GM18511 (cell line): ENCODE data around the gene SNX15.
"Not testable (repeated sequence)": the region's sequence is repeated elsewhere in the genome, so short reads cannot be mapped to it uniquely, and the experiment has no call there.

ENCODE experiments used
- ATAC-seq: cut with Tn5 transposase; IDR thresholded peaks from one replicate; pipeline ENCODE4 v1.9.1; 2021; ENCODE audit warnings: mild to moderate bottlenecking, moderate library complexity; ENCODE audit not compliant: unreplicated experiment

The SNX15 gene, protein sequence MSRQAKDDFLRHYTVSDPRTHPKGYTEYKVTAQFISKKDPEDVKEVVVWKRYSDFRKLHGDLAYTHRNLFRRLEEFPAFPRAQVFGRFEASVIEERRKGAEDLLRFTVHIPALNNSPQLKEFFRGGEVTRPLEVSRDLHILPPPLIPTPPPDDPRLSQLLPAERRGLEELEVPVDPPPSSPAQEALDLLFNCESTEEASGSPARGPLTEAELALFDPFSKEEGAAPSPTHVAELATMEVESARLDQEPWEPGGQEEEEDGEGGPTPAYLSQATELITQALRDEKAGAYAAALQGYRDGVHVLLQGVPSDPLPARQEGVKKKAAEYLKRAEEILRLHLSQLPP

DNA sequence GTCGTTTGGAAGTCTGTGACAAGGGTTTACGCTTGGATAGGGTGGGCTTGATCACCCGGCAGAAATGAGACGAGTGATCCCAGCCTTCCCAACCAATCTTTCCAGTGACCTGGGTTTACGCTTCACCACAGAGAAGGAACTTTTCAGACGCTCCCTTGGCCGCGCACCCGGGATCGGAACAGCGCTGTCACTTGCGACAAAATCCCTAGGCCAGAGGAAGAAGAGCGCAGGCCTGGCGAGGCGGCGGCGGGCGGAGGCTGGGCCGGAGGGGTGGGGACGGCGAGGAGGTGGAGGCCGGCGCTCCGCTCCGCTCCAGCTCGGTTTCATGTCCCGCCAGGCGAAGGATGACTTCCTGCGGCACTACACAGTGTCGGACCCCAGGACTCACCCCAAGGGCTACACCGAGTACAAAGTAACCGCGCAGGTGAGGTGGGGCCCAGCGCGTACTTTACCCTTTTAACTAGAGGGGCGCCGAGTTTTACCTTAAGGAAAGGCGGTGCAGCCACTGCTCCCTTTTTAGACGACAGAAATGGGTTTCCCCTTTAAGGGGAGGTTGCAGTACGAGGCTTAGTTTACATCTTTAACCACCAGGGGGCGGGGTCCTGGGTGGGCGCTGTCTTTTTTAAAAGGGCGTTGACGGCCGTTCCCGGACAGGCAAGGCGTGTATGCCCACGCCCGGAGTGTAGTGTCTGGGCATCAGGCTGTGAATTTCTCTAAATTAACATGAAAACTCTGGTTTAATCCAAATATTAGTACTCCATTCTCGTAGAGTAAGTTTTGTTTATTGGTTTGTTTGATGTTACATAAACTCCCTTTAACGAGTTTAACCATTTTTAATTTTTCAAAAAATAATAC is at the start of gene SNX15:
SNX15 (plus strand) TSS at position 227 of the 855 bp plus-strand sequence; CDS start at position 326, 99 bp downstream.
- peak; percentile 93 for ATAC-seq

DNA sequence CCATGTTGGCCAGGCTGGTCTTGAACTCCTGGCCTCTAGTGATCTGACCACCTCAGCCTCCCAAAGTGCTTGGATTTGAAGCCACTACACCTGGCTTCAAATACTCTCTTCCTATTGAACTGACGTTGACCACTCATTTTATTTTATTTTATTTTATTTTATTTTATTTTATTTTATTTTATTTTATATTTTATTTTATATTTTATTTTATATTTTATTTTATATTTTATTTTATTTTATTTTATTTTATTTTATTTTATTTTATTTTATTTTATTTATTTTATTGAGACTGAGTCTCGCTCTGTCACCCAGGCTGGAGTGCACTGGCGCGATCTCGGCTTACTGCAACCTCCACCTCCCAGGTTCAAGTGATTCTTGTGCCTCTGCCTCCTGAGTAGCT is 43.9 kb upstream of the SNX15 start:
- not testable (repeated sequence) for ATAC-seq

DNA sequence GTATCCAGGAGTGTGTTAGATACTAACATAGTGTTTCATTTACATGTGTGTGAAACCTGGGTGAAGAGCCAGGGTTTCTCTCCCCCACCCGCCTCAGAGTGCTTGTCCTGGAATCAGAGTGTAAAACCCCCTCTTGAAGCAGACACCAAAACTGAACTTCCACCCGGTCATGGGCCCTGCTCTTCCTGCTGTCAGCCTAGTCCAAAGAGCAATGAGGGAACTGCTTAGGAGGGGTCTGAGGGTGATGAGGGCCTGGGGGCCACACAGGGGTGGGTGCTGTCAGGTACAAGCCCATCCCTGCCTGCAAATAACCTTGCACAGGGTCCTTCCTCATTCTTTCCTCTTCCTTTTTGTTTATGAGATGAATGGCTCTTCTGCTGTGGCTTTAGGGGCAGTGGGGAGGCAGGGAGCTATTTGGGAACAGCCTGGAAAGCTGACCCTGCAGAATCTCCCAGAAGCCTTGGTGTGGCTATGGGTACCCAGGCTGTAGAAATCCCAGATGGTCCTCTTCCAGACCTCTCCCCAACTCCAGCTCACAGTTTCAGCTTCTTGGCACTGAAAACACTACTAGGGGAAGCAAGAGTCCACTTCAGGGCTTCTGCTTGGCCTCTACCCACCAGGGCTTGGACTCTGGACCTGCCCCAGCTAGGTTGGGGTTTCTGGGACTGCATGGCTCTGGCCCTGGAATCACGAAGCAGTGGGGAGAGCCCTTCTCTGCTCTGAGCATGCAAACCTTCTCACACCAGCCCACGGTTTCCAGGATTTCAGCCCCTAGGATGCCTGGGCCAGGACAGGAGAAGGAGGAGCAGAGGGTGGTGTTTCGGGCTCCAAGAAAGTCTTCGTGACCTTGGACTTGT is 39.0 kb upstream of the SNX15 start:
- no peak for ATAC-seq

DNA sequence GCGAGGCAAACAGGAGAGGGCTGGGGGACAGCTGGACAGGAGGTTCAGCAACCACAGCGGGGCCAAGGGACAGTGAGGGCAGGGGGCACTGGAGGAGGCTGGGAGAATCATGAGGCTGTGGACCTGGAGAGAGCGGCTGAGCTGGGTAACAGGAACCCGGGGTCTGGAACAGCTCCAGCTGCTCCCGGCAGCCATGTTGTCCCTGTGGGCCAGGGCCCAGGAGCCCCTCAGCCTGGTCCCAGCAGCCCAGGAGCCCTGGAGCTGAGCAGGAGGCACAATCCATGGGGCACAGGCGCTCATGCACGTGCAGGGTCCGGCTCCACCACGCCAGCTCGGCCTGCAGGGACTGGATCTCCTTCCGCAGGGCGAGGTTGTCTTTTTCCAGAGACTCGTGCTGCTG is 37.8 kb upstream of the SNX15 start:
- no peak for ATAC-seq

DNA sequence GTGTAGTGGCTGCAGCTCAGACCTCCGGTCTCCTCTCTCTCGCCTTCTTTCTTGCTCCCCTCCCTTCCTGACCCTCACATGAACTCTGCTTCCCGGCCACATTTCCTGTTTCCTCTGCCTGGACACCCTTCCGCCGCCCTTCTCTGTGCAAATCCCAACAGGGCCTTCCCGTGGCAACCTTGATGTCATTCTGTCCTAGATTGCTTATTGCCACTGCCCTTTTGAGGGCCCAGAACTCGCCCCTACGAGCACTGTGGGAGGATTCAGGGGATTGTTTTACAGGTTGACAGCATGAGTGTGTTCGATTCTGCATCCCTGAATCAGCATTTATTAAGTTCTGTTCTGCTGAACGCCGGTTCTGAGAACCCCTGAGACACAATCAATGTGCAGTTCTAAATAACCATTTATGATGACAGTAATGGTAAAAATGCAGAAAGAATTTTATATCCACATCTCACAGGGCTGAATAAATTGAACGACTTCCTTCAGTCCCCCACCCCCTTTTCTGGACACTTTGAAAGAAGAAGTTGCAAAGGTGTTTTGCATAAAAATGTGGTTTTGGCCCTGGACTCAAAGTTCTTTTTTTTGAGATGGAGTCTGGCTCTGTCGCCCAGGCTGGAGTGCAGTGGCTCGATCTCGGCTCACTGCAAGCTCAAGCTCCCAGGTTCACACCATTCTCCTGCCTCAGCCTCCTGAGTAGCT is 36.9 kb upstream of the SNX15 start:
- ATAC-seq, result no peak

DNA sequence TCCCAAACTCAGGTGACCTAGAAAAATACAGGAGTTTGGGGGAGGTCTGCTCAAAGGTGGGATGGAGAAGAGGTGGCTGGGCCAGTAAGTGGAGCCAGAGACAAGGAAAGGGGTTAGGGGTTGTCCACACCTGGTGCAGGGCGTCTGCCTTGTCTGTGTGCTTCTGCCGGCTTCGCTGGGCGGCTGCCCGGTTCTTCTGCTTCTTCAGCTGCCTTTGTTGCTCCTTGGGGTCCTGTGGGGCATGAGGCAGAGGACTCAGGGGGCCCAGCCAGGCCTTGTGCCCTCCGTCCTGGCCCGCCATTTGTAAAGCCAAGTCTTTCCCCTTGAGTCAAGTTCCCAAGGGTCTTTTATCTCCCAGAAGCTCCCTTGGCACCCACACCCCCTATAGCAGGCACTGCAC is 32.9 kb upstream of the SNX15 start:
- no peak for ATAC-seq

DNA sequence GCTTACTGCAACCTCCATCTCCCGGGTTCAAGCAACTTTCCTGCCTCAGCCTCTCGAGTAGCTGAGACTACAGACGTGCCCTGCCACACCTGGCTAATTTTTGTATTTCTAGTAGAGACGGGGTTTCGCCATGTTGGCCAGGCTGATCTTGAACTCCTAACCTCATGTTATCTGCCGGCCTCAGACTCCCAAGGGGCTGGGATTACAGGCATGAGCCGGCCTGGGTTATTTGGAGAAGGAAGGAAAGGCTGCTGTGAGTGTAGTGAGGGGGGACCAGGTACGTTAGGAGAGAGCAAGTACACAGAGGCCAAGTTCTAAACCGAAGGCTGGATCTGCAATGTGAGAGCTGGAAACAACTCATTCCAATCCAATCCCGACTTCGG is 30.9 kb upstream of the SNX15 start:
- no peak for ATAC-seq

DNA sequence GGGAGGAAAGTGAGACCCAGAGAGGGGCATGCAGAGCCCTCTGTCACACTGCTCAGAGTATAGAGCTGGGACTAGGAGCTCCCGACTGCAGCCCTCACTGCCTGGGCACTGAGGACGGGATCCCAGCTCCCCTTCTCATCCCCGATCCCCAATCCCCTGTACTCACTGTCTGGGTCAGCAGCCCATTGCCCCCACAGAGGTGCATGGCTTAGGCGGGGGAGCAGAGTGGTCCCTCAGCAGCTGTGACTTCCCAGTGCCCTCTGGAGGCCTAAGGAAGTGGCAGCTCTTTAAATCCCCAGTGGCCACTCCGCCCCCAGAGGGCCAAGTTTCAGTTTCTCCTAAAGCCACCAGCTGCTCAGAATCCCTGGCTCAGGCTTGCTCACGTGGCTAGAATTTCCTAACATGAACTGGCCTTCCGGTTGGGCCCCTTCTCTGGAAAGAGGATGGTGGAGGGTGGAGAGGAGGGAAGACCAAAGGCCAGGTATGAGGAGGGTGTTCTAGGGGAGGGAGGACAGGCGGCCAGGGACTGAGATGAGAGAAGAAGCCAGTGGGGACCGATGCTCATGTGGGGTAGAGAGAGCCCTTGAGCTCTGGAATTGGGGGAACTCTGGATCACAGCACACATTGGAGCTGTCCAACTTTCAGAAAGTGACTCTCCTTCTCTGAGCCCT is 30.4 kb upstream of the SNX15 start, which contains the start of gene BATF2:
BATF2 (minus strand) TSS at position 262 of the 671 bp plus-strand sequence; CDS start at position 205, 57 bp downstream.
- no peak for ATAC-seq

DNA sequence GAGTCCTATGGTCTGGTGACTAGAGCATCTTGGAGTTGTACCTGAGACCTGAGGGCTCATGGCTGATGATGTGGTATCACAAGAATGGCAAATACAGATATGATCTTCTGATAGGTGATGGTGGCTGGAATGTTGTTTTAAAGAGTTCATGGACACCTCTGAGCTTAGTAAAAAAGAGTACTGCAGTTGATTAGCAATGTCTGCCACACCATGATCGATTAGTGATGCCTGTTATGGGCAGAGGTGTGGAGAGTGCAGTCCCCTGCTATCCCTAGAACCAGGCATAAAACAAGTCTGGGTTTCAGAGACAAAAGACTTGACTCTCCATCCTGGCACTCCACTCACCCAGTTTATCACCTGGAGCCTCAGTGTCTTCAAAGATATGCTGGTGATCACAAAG is 29.1 kb upstream of the SNX15 start:
- ATAC-seq, result no peak

DNA sequence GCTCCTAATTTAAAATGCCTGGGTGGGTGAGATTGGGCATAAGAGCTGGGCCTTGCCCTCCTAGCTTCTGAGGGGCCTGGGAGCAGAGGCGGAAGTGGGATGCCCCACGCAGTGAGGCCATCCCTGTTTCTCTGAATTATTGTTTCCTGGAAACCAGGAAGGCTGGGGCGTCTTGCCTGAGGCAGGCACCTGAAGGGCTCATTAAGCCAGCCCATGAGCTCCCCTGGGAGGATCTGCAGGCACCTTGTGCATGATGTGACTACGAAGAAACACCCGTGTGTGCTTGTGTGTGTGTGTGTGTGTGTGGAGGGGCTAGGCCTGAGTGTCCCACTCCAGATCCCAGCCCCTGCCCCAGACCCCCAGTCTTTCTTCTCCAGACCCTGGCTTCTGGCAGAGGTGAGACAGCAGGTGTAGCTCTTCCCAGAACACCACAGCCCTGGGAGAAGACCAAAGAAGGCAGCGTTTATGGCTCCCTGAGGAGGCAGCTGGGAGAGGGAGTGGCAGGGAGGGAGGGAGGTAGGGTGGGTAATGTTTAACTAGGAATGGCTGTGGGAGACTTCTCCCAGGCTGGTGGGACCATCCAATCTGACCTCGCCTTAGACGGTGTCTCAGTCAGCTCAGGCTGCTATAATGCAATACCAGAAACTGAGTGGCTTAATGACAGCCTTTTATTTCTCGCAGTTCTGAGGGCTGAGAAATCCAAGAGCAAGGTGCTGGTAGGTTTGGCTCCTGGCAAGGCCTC is 28.4 kb upstream of the SNX15 start:
- no peak for ATAC-seq

DNA sequence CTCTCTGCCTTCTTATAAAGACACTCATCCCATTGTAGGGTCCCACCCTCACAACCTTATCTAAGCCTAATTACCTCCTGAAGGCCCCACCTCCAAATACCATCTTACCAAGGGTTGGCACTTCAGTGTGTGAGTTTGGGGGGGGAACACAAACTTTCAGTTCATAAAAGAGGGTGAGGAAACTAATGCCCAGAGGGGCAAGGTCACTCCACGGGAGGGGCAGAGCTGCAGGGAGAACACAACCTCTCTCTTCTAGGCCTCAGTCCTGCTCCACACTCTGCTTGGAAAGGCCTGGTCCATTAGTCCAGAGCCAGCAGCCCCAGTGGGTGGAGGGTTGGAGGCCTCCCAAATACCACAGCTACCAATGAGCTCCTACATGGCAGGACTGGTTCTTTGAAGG is 27.8 kb upstream of the SNX15 start:
- ATAC-seq, result no peak

DNA sequence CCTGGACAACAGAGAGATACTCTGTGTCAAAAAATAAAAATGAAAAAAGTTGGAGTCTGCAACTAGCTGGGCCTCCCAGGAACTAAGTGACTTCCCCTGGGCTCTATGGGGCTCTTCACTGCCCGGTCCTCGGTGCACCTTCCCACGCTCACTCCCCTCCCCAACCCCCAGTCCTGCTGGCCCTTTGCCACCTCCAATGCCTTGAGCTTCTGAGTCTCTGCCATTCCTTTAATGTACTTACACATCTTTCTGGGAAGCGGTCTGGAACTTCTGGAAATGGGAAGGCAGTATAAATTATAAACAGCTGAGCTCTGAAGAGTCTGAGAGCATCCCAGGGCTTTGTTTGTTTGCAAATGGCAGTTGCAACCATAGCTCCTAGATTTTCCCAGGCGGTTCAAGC is 24.5 kb upstream of the SNX15 start:
- no peak for ATAC-seq

DNA sequence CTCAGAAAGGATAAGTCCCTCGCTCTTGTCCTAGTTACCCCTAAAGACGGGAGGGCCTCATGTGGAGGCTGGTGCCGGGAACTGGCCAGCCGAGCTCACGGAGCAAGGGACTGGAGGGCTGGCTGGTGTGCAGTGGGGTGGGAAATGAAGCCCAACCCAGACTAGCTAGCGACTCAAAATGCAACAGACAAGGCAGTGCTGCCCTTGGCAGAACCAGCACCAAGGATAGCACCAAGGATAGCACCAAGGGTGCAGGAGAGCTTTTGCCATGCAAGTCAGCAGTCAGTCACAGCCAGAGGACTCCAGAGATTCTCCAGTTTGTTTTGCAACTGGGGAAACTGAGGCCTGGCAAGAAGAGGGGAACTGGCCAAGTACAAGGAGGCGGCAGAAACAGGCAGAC is 24.0 kb upstream of the SNX15 start:
- ATAC-seq, result no peak

DNA sequence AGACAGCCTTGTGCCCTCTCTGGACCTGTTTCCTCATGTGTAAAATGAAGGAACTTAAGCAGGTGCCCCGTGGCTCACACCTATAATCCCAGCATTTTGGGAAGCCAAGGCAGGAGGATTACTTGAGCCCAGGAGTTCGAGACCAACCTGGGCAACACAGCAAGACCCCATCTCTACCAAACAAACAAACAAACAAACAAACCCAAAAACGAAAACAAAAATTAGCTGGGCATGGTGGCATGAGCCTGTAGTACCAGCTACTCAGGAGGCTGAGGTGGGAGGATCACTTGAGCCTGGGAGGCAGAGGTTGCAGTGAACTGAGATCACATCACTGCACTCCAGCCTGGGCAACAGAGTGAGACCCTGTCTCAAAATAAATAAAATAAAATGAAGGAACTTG is 23.3 kb upstream of the SNX15 start:
- not testable (repeated sequence) for ATAC-seq

DNA sequence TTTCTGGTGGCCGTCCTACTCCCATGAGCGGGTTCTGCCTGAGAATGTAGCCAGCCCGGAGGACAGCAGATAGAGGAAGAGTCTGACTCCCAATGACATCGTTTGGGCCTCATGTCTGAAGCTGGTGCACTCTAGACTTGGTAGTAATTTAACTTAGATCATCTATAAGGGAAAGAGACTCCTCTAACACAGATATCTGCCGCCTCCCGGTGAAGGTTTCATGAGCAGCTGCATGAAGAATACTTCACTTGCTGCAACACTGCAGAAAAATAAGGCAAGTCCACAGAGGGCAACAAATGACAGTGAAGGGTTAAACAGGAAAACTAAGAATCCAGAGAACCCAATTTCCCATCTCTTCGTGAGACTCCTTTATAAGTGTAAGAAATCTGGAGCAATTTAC is 19.2 kb upstream of the SNX15 start:
- no peak for ATAC-seq

DNA sequence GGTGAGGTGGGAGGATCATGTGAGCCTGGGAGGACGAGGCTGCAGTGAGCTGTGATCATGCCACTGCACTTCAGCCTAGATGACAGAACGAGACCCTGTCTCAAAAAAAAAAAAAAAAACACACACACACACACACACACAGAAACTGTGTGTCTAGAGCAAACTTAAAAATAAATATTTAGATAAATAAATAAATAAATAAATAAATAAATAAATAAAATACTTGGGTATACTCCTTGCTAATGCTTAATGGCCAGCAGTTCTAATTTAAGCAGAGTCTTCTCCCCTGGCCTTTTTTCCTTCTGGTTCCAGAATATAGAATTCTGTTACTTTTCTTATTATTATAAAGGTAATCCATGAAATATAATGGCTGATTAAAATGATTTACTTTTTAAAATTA is 18.4 kb upstream of the SNX15 start:
- ATAC-seq, result no peak

DNA sequence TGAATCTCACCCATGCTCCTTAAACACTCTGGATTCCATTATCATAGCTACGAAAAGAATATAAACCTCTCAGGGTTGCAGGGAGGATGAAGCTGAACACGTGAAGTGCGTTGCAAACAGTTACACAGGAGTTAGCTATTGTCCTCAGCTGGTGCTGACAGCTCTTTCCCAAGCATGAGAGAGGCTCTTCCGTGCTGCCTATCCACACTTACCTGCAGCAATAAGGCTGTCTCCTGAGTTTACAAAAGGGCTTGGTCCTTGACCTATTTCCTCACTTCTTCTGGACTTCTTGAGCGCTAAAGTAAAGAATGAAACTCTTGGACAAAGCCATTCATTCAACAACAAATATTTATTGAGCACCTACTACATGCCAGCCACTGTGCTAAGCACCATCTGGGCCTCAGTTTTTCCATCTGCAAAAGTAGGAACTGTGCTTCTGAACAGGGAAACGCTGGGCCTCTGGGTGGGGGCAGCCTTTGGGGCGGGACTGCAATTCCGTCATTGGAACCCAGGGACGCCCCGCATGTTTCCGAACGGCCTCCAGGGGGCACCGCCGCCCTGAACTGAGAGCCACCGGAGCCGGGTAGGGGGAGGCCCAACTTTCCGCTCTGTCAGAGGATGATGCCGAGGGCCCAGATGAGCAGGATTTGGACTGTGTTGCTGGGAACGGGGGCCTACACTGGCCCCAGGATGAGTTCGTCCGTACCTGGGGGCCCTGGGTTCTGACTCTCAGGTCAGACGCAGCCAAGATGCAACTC is 13.9 kb upstream of the SNX15 start:
- ATAC-seq, result peak; percentile 81

DNA sequence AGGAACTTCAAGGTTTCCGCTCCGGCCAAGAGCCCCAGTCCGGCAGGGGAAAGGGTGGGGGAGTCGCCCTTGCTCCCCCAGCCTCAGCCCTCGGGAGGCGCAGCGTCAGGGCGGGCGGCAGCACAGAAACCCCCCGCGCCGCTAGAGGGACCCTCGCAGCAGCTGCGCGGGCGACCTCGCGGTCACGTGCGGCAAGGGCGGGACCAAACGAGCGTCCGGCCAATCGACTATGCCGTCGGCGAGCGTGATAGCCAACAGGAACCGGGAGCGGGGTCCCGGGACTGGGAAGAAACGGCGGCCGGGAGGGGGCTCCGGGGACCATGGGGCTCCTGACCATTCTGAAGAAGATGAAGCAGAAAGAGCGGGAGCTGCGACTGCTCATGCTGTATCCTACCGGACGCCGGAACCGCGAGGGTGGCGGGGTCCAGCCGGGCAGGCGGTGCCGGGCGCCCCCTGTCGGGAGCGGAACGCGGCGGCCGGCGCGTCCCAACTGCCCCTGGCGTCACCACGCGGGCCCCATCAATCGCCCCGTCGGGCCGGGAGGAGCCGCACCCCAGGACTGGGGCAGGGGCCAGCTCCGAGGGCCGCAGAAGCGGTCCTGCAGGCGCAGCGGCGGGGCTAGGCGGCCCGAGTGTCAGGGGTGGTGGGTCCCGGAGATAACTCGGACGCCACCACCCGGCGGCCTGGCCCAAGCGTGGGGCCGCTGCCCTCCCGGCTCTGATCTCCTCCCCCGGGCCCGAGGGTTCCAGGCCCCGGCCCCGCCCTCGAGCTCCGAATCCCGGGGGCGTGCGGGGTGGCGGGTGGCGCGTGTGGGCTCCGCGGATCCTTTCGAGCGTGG is 13.1 kb upstream of the SNX15 start, which contains the start of gene ARL2:
ARL2 (plus strand) TSS at position 273 of the 838 bp plus-strand sequence; CDS start at position 321, 48 bp downstream.
- ATAC-seq, result peak; percentile 74
